Erythroblast (primary cell): ENCODE data around the gene DLAT.

Experiments used
- GATA1 ChIP-seq: IDR thresholded peaks from 2 replicates; pipeline ENCODE4 v1.6.1; 2011; ENCODE audit warnings: low read depth, mild to moderate bottlenecking, control low read depth, low read length, moderate library complexity
- POLR2A ChIP-seq: IDR thresholded peaks from 2 replicates; pipeline ENCODE4 v1.6.1; 2011; ENCODE audit warnings: mild to moderate bottlenecking, low read length

DNA sequence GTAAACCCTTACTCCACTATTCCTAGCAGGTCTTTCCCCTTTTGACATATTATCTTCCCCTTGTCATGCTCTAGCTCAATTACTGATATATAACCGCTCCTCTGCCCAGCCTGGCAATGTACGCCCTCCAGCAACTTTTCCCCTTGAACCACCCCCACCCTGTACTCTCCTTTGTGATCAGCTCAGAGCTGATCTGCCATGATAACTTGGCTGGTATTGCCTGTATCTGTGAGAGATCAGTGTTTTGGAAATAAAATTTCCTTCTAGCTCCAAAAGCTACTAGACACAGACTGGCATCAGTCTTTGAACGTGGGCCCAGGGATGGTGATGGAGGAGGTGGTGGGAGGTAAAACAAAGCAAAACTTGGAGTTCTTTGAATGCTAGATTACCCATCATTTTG lies 45.1 kb upstream of the DLAT start:
- TF ChIP-seq POLR2A (no peak), GATA1 (no peak)
